GM12892 (cell line): ENCODE measurements around the gene FBXW4.

Experiments used
- POLR2A ChIP-seq: IDR thresholded peaks from 2 replicates; pipeline ENCODE4 v1.6.1; 2011; ENCODE audit warnings: low read depth, low read length, control low read depth
- POLR2AphosphoS5 ChIP-seq: IDR thresholded peaks from 2 replicates; pipeline ENCODE4 v1.6.1; 2011; ENCODE audit warnings: low read depth, low read length, control low read depth
- TAF1 ChIP-seq: IDR thresholded peaks from 2 replicates; pipeline ENCODE4 v1.6.1; 2011; ENCODE audit warnings: low read depth, mild to moderate bottlenecking, control low read depth, low read length, borderline replicate concordance

- TF ChIP-seq POLR2AphosphoS5 (no peak), POLR2A (no peak), TAF1 (no peak)
These were observed 119.3 kb downstream of the FBXW4 start for GRCh38 chr10:101575580-101576210.
